Measurements from ENCODE around the gene TSPYL1. TPM values are rescaled to one million over a fixed set of nuclear protein-coding genes. Genes with fewer than 3 reads are reported as not detected.

The TSPYL1 gene
- total and polyA plus RNA-seq, 9 of the 15 experiments (the other 6 are each of a cell fraction or from before 2014, with no cell fraction given) = 23.1 to 56.8 (median 37.9) TPM

DNA sequence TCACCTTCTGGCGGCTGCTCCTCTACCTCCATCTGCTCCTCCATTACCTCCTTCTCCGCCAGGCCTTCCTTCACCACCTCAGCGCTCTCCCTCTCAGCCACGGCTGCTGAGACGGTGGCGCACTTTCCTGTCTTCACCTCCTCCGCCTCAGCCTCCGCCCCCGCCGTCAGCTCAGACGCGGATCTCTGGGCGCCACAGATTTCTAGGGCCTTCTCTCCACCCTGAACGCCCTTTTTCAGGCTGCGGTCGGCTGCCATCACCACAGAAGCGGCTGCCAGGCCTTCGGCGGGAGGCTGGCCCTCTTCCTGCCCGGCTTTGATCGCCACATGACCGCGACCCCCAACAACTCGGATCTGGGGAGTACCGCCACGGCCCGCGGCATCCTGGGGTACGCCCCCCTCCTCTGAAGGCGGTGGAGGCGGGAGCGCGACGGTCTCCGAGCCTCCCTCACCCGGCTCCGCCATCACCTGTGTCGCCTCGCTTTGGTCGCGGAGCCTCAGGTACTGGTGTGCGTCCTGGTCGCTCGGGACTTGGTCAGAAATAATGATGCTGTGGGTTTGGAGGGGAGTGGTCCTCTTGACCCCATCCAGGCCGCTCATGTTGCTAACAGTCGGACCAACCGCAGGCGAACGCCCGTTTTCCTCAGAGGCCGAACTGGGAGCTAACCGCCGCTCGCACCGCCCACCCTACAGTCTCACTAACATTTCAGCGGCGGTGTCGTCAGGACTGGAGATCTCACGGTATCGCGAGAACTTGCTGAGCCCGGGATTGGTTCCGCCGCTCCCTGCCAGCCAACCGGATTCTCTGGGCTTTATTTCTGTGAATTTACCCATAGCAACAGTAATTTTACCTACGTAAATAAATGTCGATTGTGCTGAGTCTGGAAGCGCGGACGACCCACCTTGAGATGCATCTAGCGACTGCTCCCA lies at the start of gene TSPYL1 (continued):
- TF ChIP-seq, protein P1, sequence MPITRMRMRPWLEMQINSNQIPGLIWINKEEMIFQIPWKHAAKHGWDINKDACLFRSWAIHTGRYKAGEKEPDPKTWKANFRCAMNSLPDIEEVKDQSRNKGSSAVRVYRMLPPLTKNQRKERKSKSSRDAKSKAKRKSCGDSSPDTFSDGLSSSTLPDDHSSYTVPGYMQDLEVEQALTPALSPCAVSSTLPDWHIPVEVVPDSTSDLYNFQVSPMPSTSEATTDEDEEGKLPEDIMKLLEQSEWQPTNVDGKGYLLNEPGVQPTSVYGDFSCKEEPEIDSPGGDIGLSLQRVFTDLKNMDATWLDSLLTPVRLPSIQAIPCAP (CRISPR knock-in tag; IDR thresholded peaks at IDR 0.05; ENCODE audit: borderline replicate concordance) = 0 out of 2 replicates have a peak, but pooled peaks have one; percentile 37
- TF ChIP-seq KLF13 (tag; IDR thresholded peaks at IDR 0.05; ENCODE audit: borderline replicate concordance, low read depth) (peak; percentile 65), SOX6 (IDR thresholded peaks at IDR 0.05) (0 out of 2 replicates have a peak, but pooled peaks have one; percentile 9), BRD9 (IDR thresholded peaks at IDR 0.05; ENCODE audit: low read depth, partially characterized antibody) (peak; percentile 29), FOXA3 (CRISPR knock-in tag; conservative IDR thresholded peaks at IDR 0.05 in 1 of 2, IDR thresholded peaks at IDR 0.05 in 1 of 2) (peak in 1 of 2 experiments; percentile 67; a peak in 1 of 4 replicates), MEIS2 (IDR thresholded peaks at IDR 0.05; ENCODE audit: partially characterized antibody) (peak; percentile 68), SRF (CRISPR knock-in tag; IDR thresholded peaks at IDR 0.05) (peak in 1 of 2 experiments; percentile 17; a peak in 2 of 4 replicates)
- TF ChIP-seq, protein P2, sequence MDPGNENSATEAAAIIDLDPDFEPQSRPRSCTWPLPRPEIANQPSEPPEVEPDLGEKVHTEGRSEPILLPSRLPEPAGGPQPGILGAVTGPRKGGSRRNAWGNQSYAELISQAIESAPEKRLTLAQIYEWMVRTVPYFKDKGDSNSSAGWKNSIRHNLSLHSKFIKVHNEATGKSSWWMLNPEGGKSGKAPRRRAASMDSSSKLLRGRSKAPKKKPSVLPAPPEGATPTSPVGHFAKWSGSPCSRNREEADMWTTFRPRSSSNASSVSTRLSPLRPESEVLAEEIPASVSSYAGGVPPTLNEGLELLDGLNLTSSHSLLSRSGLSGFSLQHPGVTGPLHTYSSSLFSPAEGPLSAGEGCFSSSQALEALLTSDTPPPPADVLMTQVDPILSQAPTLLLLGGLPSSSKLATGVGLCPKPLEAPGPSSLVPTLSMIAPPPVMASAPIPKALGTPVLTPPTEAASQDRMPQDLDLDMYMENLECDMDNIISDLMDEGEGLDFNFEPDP (CRISPR knock-in tag; IDR thresholded peaks at IDR 0.05) = 0 out of 2 replicates have a peak, but pooled peaks have one; percentile 47
- TF ChIP-seq, protein P3, sequence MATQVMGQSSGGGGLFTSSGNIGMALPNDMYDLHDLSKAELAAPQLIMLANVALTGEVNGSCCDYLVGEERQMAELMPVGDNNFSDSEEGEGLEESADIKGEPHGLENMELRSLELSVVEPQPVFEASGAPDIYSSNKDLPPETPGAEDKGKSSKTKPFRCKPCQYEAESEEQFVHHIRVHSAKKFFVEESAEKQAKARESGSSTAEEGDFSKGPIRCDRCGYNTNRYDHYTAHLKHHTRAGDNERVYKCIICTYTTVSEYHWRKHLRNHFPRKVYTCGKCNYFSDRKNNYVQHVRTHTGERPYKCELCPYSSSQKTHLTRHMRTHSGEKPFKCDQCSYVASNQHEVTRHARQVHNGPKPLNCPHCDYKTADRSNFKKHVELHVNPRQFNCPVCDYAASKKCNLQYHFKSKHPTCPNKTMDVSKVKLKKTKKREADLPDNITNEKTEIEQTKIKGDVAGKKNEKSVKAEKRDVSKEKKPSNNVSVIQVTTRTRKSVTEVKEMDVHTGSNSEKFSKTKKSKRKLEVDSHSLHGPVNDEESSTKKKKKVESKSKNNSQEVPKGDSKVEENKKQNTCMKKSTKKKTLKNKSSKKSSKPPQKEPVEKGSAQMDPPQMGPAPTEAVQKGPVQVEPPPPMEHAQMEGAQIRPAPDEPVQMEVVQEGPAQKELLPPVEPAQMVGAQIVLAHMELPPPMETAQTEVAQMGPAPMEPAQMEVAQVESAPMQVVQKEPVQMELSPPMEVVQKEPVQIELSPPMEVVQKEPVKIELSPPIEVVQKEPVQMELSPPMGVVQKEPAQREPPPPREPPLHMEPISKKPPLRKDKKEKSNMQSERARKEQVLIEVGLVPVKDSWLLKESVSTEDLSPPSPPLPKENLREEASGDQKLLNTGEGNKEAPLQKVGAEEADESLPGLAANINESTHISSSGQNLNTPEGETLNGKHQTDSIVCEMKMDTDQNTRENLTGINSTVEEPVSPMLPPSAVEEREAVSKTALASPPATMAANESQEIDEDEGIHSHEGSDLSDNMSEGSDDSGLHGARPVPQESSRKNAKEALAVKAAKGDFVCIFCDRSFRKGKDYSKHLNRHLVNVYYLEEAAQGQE (IDR thresholded peaks at IDR 0.05; ENCODE audit: borderline replicate concordance) = no peak
- TF ChIP-seq, protein P3 (CRISPR knock-in tag; IDR thresholded peaks at IDR 0.05; ENCODE audit: low read depth) = peak; percentile 72; the same call in 1 of the 2 replicates
- TF ChIP-seq, protein P4, sequence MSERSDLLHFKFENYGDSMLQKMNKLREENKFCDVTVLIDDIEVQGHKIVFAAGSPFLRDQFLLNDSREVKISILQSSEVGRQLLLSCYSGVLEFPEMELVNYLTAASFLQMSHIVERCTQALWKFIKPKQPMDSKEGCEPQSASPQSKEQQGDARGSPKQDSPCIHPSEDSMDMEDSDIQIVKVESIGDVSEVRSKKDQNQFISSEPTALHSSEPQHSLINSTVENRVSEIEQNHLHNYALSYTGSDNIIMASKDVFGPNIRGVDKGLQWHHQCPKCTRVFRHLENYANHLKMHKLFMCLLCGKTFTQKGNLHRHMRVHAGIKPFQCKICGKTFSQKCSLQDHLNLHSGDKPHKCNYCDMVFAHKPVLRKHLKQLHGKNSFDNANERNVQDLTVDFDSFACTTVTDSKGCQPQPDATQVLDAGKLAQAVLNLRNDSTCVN (CRISPR knock-in tag; IDR thresholded peaks at IDR 0.05) = no peak
- TF ChIP-seq, protein P5, sequence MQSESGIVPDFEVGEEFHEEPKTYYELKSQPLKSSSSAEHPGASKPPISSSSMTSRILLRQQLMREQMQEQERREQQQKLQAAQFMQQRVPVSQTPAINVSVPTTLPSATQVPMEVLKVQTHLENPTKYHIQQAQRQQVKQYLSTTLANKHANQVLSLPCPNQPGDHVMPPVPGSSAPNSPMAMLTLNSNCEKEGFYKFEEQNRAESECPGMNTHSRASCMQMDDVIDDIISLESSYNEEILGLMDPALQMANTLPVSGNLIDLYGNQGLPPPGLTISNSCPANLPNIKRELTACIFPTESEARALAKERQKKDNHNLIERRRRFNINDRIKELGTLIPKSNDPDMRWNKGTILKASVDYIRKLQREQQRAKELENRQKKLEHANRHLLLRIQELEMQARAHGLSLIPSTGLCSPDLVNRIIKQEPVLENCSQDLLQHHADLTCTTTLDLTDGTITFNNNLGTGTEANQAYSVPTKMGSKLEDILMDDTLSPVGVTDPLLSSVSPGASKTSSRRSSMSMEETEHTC (IDR thresholded peaks at IDR 0.05) = 0 out of 2 replicates have a peak, but pooled peaks have one; percentile 5

Data from K562 (cell line).